HL-60/S4 (cell line): Measurements from ENCODE around the gene ANKRD6.

Source experiments
- in situ Hi-C: fragments of 300-500 bp; cut with MboI; formaldehyde crosslinking; loops from 2 replicates; pipeline ENCODE4 v1.14.3; 2022; ENCODE audit warnings: low sequenced_read_pairs

The ANKRD6 gene

DNA sequence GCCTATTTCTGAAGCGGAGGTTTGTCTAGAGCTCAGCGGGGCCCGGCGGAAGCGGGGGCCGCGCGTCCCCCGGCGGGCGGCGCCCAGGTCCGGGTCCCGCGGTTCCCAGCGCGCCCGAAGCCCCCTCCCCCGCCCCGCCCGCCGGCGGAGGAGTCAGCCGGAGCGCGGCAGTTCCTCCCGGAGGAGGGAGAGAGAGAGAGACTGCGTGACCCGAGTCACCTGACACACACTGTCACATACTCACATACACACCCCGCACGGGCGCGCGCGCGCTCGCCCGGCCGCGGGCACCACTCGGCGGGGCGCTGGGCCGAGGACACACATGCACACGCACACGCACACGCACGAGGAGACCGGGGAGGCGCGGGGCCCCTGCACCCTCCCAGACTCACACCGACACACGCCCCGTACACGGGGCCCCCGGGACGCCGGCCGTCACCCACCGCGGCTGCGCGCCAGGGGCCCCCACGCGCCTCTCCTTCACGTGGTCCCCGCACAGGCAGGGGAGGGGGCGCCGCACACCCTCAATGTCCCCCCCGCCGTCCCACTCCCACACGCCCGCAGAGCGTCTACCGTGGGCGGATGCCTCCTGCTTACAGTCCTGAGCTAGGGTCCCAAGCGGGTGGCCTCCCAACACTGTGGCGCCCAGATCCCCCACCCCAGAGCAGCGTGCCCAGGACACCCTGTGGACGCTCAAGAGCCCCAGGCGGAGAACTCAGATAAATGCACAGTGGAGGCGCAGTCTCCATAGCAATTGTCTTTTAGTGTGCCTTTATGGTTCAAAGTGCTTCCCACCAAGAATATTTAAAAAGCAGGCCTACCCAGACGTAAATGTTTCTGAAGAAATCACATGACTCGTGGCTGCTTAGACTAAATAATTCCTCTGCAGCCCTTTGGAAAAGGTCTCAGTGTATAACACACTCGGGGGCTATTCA lies 20.6 kb upstream of the ANKRD6 start, which contains the start of gene RRAGD:
TSS of gene RRAGD (minus strand) at position 203 of the 935 bp plus-strand sequence. CDS start 280 bp downstream, outside the sequence.
- in situ Hi-C loops = no loop called here

- in situ Hi-C loops = no loop called here
These were observed 19.9 kb upstream of the ANKRD6 start for GRCh38 chr6:89413006-89413400.

- in situ Hi-C loops = no loop called here
These were observed 18.7 kb upstream of the ANKRD6 start for GRCh38 chr6:89414215-89414614.

DNA sequence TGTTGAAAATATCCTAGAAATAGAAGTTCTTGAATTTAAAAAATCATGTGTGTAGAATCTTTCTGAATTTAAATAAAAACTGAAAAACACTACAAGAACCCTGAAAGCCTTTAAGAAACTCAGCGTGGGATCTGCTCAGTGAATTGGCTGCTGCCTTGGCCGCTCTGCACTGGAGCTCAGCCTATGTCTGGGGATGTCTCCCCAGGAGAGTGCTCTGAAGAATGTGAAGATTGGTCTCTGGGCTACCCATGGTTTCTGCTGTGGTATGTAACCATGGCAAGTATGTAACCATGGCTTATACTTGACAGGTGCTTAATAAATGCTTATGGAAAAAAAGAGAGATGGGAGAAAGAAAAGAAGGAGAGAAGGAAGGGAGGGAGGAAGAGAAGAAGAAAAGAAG lies 17.8 kb upstream of the ANKRD6 start:
- in situ Hi-C loops = no loop called here

GRCh38 chr6:89416796-89417195 lies 16.2 kb upstream of the ANKRD6 start:
- in situ Hi-C loops = no loop called here

DNA sequence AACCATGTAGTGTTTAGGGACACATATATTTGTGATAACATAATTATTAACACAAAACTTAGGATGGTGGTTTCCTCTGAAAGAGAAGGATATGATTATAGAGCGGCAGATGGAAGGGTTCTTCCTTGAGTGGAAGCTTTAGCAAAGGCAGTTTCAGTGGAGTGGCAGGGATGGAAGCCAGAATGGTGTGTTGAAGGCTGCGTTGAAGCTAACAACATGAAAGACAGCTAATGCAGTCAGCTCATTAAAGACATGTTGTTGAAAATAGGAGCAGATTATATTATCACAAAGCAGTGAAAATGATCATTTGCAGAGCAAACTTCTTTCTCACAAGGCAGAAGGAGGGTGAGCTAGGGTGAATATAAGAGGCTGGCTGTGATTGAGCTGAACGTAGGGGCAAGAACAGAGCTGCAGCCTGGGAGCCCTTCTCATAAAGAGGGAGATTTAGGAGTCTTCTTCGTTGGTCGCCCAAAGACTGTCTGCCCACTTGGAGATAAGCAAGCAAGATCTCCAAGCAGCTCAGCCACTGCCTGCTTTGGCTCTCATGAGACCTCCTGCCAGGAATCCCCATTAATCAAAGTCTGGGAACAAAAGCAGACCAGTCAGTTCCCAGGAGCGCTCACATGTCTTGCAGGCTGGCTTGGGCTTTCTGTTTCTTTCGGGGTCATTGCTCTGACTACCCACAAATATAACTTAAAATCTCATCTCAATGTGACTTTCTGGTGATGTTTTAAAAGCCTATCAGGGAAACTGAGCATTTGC lies 2.6 kb upstream of the ANKRD6 start:
- in situ Hi-C loops = no loop called here

GRCh38 chr6:89433252-89434149 lies 549 bp downstream of the ANKRD6 start:
- in situ Hi-C loops = no loop called here

- in situ Hi-C loops = no loop called here
These were observed 1.2 kb downstream of the ANKRD6 start for GRCh38 chr6:89434150-89434499.

- in situ Hi-C loops = no loop called here
These were observed 2.0 kb downstream of the ANKRD6 start for GRCh38 chr6:89434954-89435353.

DNA sequence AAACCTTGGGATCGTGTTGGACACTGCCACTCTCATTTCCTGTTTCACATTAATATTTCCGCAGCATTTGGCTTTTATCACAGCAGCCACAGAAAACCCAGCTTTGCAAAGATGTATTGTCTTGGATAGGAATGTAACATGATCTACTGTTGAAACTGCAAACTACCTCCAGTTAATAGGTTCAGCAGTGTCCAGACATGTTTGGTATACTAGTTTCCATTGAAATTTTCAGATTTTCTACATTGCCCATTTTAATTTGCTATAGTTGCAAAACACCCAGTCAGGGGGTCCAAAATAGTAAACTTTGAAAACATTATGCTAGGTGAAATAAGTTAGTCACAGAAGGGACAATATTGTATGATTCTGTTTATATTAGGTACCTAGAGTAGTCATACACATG lies 3.3 kb downstream of the ANKRD6 start:
- in situ Hi-C loops = no loop called here

GRCh38 chr6:89438248-89438647 lies 5.3 kb downstream of the ANKRD6 start:
- in situ Hi-C loops = no loop called here

DNA sequence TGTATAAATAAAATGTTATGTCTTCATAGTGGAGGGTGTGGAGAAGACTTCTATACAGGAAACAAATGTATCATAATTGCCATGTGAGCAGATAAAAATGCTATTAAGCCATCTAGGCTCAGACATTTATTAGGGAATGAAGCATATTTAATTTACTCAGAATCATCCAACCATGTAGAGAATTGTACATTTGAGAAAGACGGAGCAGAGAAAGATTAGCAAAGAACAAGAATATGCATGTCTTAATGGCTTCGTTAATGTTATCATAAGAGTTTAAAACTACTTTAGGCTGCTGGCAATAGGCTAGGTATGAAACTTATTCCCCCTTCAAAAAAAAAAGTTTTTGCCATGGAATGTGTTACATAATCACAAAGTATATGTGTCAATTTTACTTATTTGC lies 6.1 kb downstream of the ANKRD6 start:
- in situ Hi-C loops = no loop called here

DNA sequence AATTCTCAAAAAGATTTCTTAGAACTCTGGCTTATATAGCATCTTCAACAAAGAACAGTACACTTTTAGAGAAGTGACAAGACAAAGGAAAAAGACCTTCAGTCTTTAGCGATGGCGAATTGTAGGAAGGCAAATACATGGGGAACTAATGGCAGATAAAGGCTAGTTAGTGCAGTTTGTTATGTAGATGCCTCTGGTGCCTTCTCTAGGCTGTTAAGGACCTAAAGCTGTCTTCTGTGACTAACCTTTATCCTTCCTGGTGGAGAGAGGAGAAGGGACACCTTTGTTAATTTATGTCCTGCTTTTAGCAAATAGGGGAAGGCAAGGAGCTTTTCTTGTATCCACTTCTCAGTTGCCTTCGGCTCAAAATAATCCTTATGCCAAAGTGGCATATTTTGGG lies 7.2 kb downstream of the ANKRD6 start:
- in situ Hi-C loops = no loop called here

- in situ Hi-C loops = no loop called here
These were observed 10.7 kb downstream of the ANKRD6 start for GRCh38 chr6:89443658-89444057.

DNA sequence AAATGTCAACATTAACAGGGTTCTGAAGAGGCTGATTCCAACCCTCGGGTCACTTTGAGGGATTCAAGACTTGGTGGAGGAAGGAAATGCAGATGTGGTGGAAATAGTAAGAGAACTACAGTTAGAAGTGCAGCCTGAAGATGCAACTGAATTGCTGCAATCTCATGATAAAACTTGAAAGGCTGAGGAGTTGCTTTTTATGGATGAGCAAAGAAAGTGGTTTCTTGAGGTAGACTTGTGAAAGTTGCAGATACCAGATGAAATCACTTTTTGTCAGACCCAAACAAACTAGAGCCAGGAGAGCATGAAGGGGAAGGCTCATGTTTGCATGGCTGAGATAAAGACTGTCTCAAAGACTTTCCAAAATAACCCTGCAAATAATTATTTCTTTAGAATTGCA lies 16.2 kb downstream of the ANKRD6 start:
- in situ Hi-C loops = no loop called here

- in situ Hi-C loops = no loop called here
These were observed 19.3 kb downstream of the ANKRD6 start for GRCh38 chr6:89452281-89452680.

- in situ Hi-C loops = no loop called here
These were observed 21.3 kb downstream of the ANKRD6 start for GRCh38 chr6:89454300-89454699.

DNA sequence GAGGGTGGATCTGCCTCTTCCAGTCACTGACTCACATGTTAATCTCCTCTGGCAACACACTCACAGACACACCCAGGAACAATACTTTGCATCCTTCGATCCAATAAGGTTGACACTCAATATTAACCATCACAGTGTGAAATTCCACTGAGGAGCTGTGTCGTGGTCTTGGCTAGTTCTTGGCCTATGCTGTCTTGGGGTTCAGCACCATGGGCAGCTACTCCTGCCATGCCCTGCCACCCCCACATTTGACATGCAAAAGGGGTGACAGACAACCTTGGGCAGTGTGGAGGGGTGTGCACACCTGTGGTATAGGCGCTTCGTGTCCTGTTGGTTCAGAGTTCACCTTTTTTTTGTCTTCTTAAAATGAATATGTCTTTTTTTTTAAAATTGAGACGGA lies 25.8 kb downstream of the ANKRD6 start:
- in situ Hi-C loops = no loop called here

- in situ Hi-C loops = no loop called here
These were observed 26.5 kb downstream of the ANKRD6 start for GRCh38 chr6:89459501-89459900.

DNA sequence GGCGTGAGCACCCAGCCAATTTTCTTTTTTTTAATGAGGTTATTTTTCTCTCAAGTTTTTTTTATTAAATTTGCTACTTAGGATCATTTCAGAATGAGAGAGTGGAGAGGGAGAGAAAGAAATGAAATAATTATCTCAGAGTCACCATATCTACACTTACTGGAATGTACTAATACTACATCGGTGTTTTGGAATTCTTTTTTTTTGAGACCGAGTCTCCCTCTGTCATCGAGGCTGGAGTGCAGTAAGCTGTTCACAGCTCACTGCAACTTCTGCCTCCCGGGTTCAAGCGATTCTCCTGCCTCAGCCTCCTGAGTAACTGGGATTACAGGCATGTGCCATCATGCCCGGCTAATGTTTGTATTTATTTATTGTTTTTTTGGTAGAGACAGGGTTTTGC lies 27.8 kb downstream of the ANKRD6 start:
- in situ Hi-C loops = no loop called here

DNA sequence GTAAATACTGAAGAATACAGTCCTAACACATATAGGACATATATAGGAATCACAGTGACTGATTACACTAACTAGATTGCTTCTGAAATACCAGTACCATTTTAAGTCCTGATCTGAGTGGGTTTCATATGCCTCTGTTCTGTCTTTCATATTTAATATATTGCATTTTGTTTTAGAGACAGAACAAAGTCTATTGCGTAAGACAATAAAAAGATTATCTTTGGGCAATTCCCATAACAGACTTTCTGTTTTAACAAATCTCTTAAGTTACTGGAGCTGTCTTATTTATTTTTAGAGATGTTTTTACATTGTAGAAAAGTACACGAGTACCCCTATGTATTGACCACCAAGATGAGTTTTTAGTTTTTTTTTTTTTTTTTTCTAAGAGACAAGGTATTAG lies 29.6 kb downstream of the ANKRD6 start:
- in situ Hi-C loops = no loop called here
